Loucy (cell line): ENCODE measurements around the gene KCNJ15.

Source experiments
- CTCF ChIP-seq: fragments of 200-600 bp; sonication (generic); conservative IDR thresholded peaks from 2 replicates; pipeline ENCODE4 v1.5.1; 2014; ENCODE audit warnings: mild to moderate bottlenecking, antibody characterized with exemption, low read length
- EZH2phosphoT487 ChIP-seq: fragments of 200-600 bp; IDR thresholded peaks from 2 replicates; pipeline ENCODE4 v1.6.1; 2018; ENCODE audit warnings: antibody characterized with exemption, mild to moderate bottlenecking, moderate library complexity, borderline replicate concordance

GRCh38 chr21:38234395-38235142 lies 22.2 kb upstream of the KCNJ15 start:
- TF ChIP-seq CTCF, result no peak
- TF ChIP-seq EZH2phosphoT487, result no peak
